PC-9 (cell line): ENCODE results near the gene TENT4A.

ENCODE experiments used
- EZH2 ChIP-seq: fragments of 200-600 bp; sonication (generic); IDR thresholded peaks from 2 replicates; pipeline ENCODE4 v1.8.0; 2017; ENCODE audit warnings: antibody characterized with exemption, low read depth
- TF ChIP-seq, protein P1 (sequence below): fragments of 200-600 bp; sonication (generic); conservative IDR thresholded peaks from 2 replicates; pipeline ENCODE4 v1.6.1; 2017; ENCODE audit warnings: mixed run types, antibody characterized with exemption, mild to moderate bottlenecking, moderate library complexity

DNA sequence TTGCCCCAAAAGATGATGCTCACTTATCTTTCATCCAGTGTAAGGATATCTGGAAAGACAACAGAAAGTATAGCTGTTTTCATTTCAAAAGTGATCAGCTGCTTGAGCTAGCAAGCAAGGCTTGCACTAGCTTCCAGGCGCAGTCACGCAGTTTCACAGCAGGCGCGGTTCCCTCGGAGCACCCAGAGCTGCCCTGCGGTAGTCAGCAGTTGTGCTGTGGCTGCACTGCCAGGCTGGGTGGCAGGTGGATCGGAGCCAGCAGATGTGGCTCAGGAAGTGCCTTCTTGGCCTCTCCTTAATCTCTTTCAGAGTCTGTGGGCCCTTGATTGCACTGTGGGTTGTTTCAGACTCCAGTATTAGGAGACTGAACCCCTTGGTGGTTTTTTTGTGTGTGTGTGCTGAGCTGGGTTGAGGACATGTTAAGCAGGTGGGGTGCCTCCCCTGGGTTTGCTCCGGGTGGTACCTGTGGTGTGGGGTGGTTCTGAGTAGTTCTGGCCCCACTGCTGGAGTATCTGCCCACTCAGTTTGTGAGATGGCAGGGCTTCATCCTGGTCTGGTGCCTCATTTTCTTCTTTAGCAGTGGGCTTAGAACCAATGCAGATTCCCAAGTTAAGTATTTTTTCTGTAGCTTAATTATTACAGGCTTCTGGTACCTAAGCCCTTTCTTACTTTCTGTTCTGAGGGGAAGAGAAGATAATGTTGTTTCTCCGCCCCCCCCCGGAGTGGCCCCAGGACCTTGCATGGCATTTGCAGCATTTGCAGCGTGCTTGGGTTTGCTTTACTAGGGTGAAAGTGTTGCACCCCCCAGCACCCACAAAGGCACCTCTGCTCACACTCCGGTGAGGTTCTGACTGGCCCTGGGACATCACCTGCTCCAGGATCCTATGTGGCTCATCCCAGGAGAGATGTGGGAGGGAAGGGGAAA is 16.4 kb downstream of the TENT4A start:
- TF ChIP-seq, protein P1, sequence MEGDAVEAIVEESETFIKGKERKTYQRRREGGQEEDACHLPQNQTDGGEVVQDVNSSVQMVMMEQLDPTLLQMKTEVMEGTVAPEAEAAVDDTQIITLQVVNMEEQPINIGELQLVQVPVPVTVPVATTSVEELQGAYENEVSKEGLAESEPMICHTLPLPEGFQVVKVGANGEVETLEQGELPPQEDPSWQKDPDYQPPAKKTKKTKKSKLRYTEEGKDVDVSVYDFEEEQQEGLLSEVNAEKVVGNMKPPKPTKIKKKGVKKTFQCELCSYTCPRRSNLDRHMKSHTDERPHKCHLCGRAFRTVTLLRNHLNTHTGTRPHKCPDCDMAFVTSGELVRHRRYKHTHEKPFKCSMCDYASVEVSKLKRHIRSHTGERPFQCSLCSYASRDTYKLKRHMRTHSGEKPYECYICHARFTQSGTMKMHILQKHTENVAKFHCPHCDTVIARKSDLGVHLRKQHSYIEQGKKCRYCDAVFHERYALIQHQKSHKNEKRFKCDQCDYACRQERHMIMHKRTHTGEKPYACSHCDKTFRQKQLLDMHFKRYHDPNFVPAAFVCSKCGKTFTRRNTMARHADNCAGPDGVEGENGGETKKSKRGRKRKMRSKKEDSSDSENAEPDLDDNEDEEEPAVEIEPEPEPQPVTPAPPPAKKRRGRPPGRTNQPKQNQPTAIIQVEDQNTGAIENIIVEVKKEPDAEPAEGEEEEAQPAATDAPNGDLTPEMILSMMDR = no peak
- TF ChIP-seq EZH2 = no peak
